ENCODE results near the gene SNX5.

The SNX5 gene

DNA sequence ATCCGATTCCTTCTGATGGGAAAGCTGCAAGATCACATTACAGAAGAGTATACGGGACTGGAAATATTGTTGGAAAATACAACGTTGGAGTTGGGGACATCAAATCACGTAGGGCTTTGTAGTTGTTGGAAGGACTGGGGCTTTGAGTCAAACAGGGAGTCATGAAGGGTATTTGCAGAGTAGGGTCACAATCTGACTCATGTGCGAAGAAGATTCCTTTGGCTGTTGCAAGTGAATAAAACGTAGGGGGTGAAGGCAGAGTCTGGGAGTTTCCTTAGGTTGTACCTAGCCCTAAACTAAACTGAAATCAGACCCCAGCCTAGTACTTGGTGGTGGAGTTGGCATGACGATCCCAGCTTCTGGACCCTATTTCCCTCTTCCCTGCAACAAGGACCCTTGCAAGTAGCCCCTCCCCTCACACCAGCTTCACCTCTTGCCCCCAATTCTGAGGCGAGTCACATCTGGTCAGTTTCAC is 32.3 kb downstream of the SNX5 start:
- no peaks in the 10 kb centered on the region for H3K36me3 ChIP-seq (ENCODE audit: control insufficient read depth, insufficient read depth, low read length)
- H3K79me2 ChIP-seq = no peaks in the 10 kb centered on the region
- no peak overlapping the region for H3K9ac ChIP-seq
- H3K4me2 ChIP-seq (ENCODE audit: low read length) = no peak overlapping the region
- H3K4me3 ChIP-seq (ENCODE audit: low read depth, low read length) = no peak overlapping the region
- H3K27me3 ChIP-seq (ENCODE audit: control insufficient read depth, insufficient read depth, low read length) = no peaks in the 10 kb centered on the region
- peak overlapping the region; percentile 48 for H3K27ac ChIP-seq
- peak overlapping the region; percentile 52 for H2AFZ ChIP-seq
- TF ChIP-seq, protein P1, sequence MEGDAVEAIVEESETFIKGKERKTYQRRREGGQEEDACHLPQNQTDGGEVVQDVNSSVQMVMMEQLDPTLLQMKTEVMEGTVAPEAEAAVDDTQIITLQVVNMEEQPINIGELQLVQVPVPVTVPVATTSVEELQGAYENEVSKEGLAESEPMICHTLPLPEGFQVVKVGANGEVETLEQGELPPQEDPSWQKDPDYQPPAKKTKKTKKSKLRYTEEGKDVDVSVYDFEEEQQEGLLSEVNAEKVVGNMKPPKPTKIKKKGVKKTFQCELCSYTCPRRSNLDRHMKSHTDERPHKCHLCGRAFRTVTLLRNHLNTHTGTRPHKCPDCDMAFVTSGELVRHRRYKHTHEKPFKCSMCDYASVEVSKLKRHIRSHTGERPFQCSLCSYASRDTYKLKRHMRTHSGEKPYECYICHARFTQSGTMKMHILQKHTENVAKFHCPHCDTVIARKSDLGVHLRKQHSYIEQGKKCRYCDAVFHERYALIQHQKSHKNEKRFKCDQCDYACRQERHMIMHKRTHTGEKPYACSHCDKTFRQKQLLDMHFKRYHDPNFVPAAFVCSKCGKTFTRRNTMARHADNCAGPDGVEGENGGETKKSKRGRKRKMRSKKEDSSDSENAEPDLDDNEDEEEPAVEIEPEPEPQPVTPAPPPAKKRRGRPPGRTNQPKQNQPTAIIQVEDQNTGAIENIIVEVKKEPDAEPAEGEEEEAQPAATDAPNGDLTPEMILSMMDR (IDR thresholded peaks at IDR 0.05) = no peak
- no peaks in the 10 kb centered on the region for H3K9me3 ChIP-seq (ENCODE audit: control insufficient read depth, low read length)
- peaks cover 21% of the 10 kb centered on the region for H3K4me1 ChIP-seq

DNA sequence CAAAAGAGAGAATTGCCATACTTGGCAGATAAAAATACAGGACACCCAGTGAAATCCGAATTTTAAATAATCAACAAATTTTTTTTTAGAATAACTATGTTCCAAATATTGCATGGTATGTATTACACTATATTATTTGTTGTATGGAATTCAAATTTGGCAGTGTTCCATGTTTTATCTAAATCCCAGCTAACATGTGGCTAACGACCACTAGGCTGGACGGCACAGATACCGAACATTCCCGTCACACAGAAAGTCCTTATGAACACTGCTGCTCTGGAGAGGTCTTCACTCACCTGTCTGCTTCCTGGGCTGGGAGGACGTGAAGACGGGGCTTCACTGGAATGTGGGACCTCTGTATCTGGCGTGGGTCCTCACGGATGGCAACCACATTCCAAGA is 32.8 kb downstream of the SNX5 start:
- H3K4me3 ChIP-seq (ENCODE audit: low read depth, low read length) = no peak overlapping the region
- H2AFZ ChIP-seq = no peak overlapping the region
- H3K9ac ChIP-seq = no peak overlapping the region
- no peaks in the 10 kb centered on the region for H3K36me3 ChIP-seq (ENCODE audit: control insufficient read depth, insufficient read depth, low read length)
- H3K27me3 ChIP-seq (ENCODE audit: control insufficient read depth, insufficient read depth, low read length) = no peaks in the 10 kb centered on the region
- H3K9me3 ChIP-seq (ENCODE audit: control insufficient read depth, low read length) = no peaks in the 10 kb centered on the region
- no peak overlapping the region for H3K27ac ChIP-seq
- H3K79me2 ChIP-seq = no peaks in the 10 kb centered on the region
- TF ChIP-seq, protein P1 (IDR thresholded peaks at IDR 0.05) = no peak
- no peak overlapping the region for H3K4me2 ChIP-seq (ENCODE audit: low read length)
- peaks cover 21% of the 10 kb centered on the region for H3K4me1 ChIP-seq

DNA sequence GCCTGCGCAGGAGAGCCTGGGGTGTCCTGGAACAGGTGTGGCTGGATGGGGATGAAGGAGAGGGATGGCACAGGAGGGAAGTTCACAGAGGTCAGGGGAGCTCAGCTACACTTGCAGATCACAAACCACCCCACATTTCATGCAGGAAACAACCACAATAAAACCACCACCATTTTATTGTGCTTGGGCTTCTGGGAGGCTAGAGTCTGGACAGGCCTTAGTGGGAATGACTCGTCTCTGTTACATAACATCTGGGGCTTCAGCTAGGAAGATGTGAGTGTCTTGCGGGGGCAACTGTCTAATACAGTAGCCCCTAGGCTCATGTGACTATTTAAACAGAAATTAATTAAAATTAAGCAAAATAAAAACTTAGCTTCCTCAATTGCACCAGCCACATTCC is 33.4 kb downstream of the SNX5 start:
- Histone ChIP-seq H3K9me3 (ENCODE audit: control insufficient read depth, low read length) (no peaks in the 10 kb centered on the region), H3K4me2 (ENCODE audit: low read length) (no peak overlapping the region), H2AFZ (no peak overlapping the region), H3K4me3 (ENCODE audit: low read depth, low read length) (no peak overlapping the region), H3K4me1 (peaks cover 21% of the 10 kb centered on the region), H3K79me2 (no peaks in the 10 kb centered on the region), H3K27me3 (ENCODE audit: control insufficient read depth, insufficient read depth, low read length) (no peaks in the 10 kb centered on the region), H3K27ac (no peak overlapping the region), H3K9ac (no peak overlapping the region), H3K36me3 (ENCODE audit: control insufficient read depth, insufficient read depth, low read length) (no peaks in the 10 kb centered on the region)
- TF ChIP-seq, protein P1 (IDR thresholded peaks at IDR 0.05) = no peak

DNA sequence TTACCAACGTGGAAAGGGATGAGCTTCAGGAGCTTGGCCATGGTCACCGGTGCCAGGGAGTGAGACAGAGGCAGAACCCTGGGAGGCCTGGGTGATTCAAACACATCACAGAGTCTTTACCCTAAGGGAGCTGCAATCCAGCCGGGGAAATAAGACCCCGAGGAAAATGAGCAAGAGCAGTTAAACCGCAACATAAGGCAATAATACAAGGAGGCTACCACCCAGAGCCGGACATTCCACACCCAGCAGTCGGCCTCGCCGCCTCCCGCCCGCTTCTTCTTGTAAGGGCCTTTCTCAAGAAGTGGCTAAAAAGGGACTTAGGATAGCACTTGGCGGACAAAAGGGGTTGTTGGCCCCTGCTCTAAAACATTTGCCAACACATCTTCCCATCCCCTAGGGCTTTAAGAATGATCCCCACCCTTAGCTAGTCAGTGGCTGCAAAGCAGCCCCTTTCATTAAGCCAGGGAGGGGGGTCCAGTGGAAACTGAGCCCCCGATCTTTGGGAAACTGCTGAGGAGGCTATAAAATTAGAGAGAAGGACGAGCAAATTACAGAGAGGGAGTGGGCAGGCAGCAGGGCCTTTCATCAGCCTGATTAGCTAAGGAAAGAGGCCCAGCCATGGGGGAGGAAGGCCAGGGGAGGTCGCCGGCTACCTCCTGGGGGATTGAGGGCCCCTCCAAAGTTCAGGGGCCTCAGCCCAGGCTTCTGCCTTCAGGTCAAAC is 34.3 kb downstream of the SNX5 start:
- TF ChIP-seq, protein P1 (IDR thresholded peaks at IDR 0.05) = no peak
- Histone ChIP-seq H3K9ac (no peak overlapping the region), H3K27ac (no peak overlapping the region), H3K27me3 (ENCODE audit: control insufficient read depth, insufficient read depth, low read length) (no peaks in the 10 kb centered on the region), H3K79me2 (no peaks in the 10 kb centered on the region), H3K4me3 (ENCODE audit: low read depth, low read length) (no peak overlapping the region), H2AFZ (no peak overlapping the region), H3K4me2 (ENCODE audit: low read length) (no peak overlapping the region), H3K9me3 (ENCODE audit: control insufficient read depth, low read length) (no peaks in the 10 kb centered on the region), H3K4me1 (peaks cover 21% of the 10 kb centered on the region), H3K36me3 (ENCODE audit: control insufficient read depth, insufficient read depth, low read length) (no peaks in the 10 kb centered on the region)

DNA sequence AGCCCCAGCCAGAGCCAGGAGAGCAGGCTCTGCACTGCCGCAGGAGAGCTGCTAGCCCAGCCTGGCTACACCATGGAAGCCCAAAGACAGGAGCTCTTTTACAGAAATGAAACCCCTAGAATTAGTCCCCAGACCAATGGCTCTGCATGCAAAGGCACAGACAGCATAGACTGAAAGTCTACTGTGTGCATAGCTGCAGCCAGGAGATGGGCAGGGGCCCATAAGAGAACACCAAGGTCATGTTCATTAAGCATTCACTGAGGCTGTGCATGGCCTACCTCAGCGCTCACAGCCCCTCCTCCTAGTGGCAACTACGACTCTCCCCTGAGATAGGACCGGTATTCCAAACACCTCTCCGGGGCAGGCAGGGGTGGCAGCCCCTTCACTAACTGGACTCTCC is 34.9 kb downstream of the SNX5 start:
- Histone ChIP-seq H3K36me3 (ENCODE audit: control insufficient read depth, insufficient read depth, low read length) (no peaks in the 10 kb centered on the region), H3K9me3 (ENCODE audit: control insufficient read depth, low read length) (no peaks in the 10 kb centered on the region), H3K4me2 (ENCODE audit: low read length) (no peak overlapping the region), H3K27me3 (ENCODE audit: control insufficient read depth, insufficient read depth, low read length) (no peaks in the 10 kb centered on the region), H3K27ac (no peak overlapping the region), H2AFZ (no peak overlapping the region), H3K4me3 (ENCODE audit: low read depth, low read length) (no peak overlapping the region), H3K9ac (no peak overlapping the region), H3K79me2 (no peaks in the 10 kb centered on the region), H3K4me1 (peaks cover 16% of the 10 kb centered on the region)
- TF ChIP-seq, protein P1 (IDR thresholded peaks at IDR 0.05) = no peak
